ACHN (cell line): ENCODE measurements around the gene NPHS1.
"Not testable (repeated sequence)": the region's sequence is repeated elsewhere in the genome, so short reads cannot be mapped to it uniquely, and the experiment has no call there.

Experiments used
- DNase-seq: peaks from one replicate; pipeline ENCODE4 v3.0.0-alpha.2; 2015
- in situ Hi-C: cut with HindIII; loops from 2 replicates; pipeline ENCODE4 v1.10.0; 2017; ENCODE audit warnings: low sequenced_read_pairs, low pct_ligation_motif_present, low pct_unique_long_range_greater_than_20kb

NPHS1 gene

GRCh38 chr19:35830986-35831385 lies 21.3 kb downstream of the NPHS1 start:
- DNase-seq, result no peak
- in situ Hi-C loops, result no loop called here

- DNase-seq, result peak; percentile 70
- in situ Hi-C loops, result no loop called here
Observed at GRCh38 chr19:35828692-35829301, 23.5 kb downstream of the NPHS1 start.

- in situ Hi-C loops, result no loop called here
- DNase-seq, result no peak
Observed at GRCh38 chr19:35824150-35824549, 28.2 kb downstream of the NPHS1 start.

- in situ Hi-C loops, result no loop called here
- DNase-seq, result no peak
Observed at GRCh38 chr19:35822579-35822978, 29.7 kb downstream of the NPHS1 start.

GRCh38 chr19:35818445-35818844 lies 33.9 kb downstream of the NPHS1 start:
- no peak for DNase-seq

GRCh38 chr19:35816846-35817245 lies 35.5 kb downstream of the NPHS1 start:
- no peak for DNase-seq
- in situ Hi-C loops, result no loop called here

More at GRCh38 chr19:35818445-35818844, 33.9 kb downstream of the NPHS1 start:
- in situ Hi-C loops, result no loop called here

- no peak for DNase-seq
- in situ Hi-C loops, result no loop called here
Observed at GRCh38 chr19:35816262-35816661, 36.0 kb downstream of the NPHS1 start.

GRCh38 chr19:35813043-35813890 lies 39.0 kb downstream of the NPHS1 start:
- in situ Hi-C loops, result no loop called here
- no peak for DNase-seq

GRCh38 chr19:35812220-35813042 lies 39.9 kb downstream of the NPHS1 start, which contains the start of gene PRODH2:
PRODH2 (minus strand) TSS chr19:35812845; CDS start chr19:35812805, 40 bp downstream.
- in situ Hi-C loops, result no loop called here

GRCh38 chr19:35811317-35812219 lies 40.7 kb downstream of the NPHS1 start:
- DNase-seq, result no peak
- in situ Hi-C loops, result no loop called here

More at GRCh38 chr19:35812220-35813042, 39.9 kb downstream of the NPHS1 start, which contains the start of gene PRODH2:
- peak; percentile 8 for DNase-seq

- in situ Hi-C loops, result no loop called here
- DNase-seq, result no peak
Observed at GRCh38 chr19:35807633-35808032, 44.7 kb downstream of the NPHS1 start.

- in situ Hi-C loops, result no loop called here
- no peak for DNase-seq
Observed at GRCh38 chr19:35806597-35806996, 45.7 kb downstream of the NPHS1 start.

GRCh38 chr19:35805526-35806102 lies 46.7 kb downstream of the NPHS1 start:
- in situ Hi-C loops, result no loop called here
- no peak for DNase-seq

GRCh38 chr19:35801828-35802227 lies 50.5 kb downstream of the NPHS1 start:
- in situ Hi-C loops, result no loop called here
- no peak for DNase-seq

- in situ Hi-C loops, result no loop called here
Observed at GRCh38 chr19:35797663-35798062, 54.6 kb downstream of the NPHS1 start.

GRCh38 chr19:35796645-35797542 lies 55.4 kb downstream of the NPHS1 start:
- in situ Hi-C loops, result no loop called here
- no peak for DNase-seq

More at GRCh38 chr19:35797663-35798062, 54.6 kb downstream of the NPHS1 start:
- no peak for DNase-seq

GRCh38 chr19:35795564-35795963 lies 56.7 kb downstream of the NPHS1 start:
- in situ Hi-C loops, DNase-seq: not testable (repeated sequence)
